Stimulated activated CD4-positive, alpha-beta T cell treated with anti-CD3 and anti-CD28 coated beads, Interleukin-2, amount 100 ng/mL, for 24 hours (primary cell): ENCODE data around the gene REM2.
A peak's percentile ranks its signal among the peaks of the same experiment; 100 is the strongest.
"Not testable (repeated sequence)": the region's sequence is repeated elsewhere in the genome, so short reads cannot be mapped to it uniquely, and the experiment has no call there.

Source experiments
- DNase-seq, 2 donors: peaks; one replicate each; pipeline ENCODE4 v3.0.0-alpha.2; 2020

REM2 gene

GRCh38 chr14:22900081-22900799, 17.2 kb downstream of the REM2 start:
- peak in 1 of 2 donors; percentile 50 for DNase-seq

- no peak for DNase-seq
Measured at GRCh38 chr14:22901799-22902198, 18.8 kb downstream of the REM2 start.

GRCh38 chr14:22903742-22904087, 20.7 kb downstream of the REM2 start:
- no peak for DNase-seq

- DNase-seq: no peak
Measured at GRCh38 chr14:22905627-22906026, 22.6 kb downstream of the REM2 start.

GRCh38 chr14:22906073-22906472, 23.1 kb downstream of the REM2 start:
- no peak for DNase-seq

- DNase-seq: no peak
Measured at GRCh38 chr14:22907429-22907828, 24.4 kb downstream of the REM2 start.

GRCh38 chr14:22908601-22909000, 25.6 kb downstream of the REM2 start:
- no peak for DNase-seq

GRCh38 chr14:22910916-22911315, 27.9 kb downstream of the REM2 start:
- DNase-seq: no peak

GRCh38 chr14:22914836-22915235, 31.8 kb downstream of the REM2 start:
- not testable (repeated sequence) for DNase-seq

- DNase-seq: no peak
Measured at GRCh38 chr14:22915886-22916521, 33.0 kb downstream of the REM2 start.

- peak; percentile 100 for DNase-seq
Measured at GRCh38 chr14:22918804-22919600, 36.0 kb downstream of the REM2 start, which contains the start of gene RBM23. Gene RBM23 (minus strand): TSS chr14:22919149.

GRCh38 chr14:22919601-22919921, 36.5 kb downstream of the REM2 start:
- DNase-seq: no peak

- DNase-seq: no peak
Measured at GRCh38 chr14:22920697-22921096, 37.7 kb downstream of the REM2 start.

GRCh38 chr14:22922294-22922693, 39.3 kb downstream of the REM2 start:
- DNase-seq: no peak

- DNase-seq: no peak
Measured at GRCh38 chr14:22923746-22924145, 40.7 kb downstream of the REM2 start.

- DNase-seq: no peak
Measured at GRCh38 chr14:22925513-22925912, 42.5 kb downstream of the REM2 start.

- no peak for DNase-seq
Measured at GRCh38 chr14:22926316-22926715, 43.3 kb downstream of the REM2 start.

- peak in 1 of 2 donors; percentile 11 for DNase-seq
Measured at GRCh38 chr14:22928237-22929103, 45.4 kb downstream of the REM2 start.

GRCh38 chr14:22929104-22929960, 46.3 kb downstream of the REM2 start, which contains the start of gene PRMT5:
Gene PRMT5 (minus strand): TSS chr14:22929376. CDS start chr14:22929361, 15 bp downstream.
- peak; percentile 97 for DNase-seq

GRCh38 chr14:22929961-22930364, 46.9 kb downstream of the REM2 start:
- no peak for DNase-seq

GRCh38 chr14:22932146-22932545, 49.1 kb downstream of the REM2 start:
- no peak for DNase-seq

GRCh38 chr14:22935156-22935555, 52.1 kb downstream of the REM2 start:
- DNase-seq: no peak
